H1 (cell line): ENCODE results near the gene MMP11. TPM values are rescaled to one million over a fixed set of nuclear protein-coding genes. Genes with fewer than 3 reads are reported as not detected.

Experiments used
- CTCF ChIA-PET: fragments of 300-600 bp; sonication (Branson Sonifier 250); formaldehyde crosslinking; loops from one replicate; lab custom pipeline; 2021; ENCODE audit not compliant: partially characterized antibody; lab: Charles Lee
- POLR2A ChIA-PET: fragments of 300-600 bp; sonication (Branson Sonifier 250); formaldehyde crosslinking; loops from one replicate; lab custom pipeline; 2021; ENCODE audit warnings: inconsistent platforms; ENCODE audit not compliant: partially characterized antibody; lab: Charles Lee
- DNase-seq, 2 experiments: peaks; one replicate each; pipeline versions ENCODE4 v3.0.0 to v3.0.0-alpha.2; 2010 to 2022; ENCODE audit warnings: low spot score in 2 of 2, low read depth in 1 of 2, mixed read lengths in 1 of 2
- FAIRE-seq: peaks from 2 replicates; lab custom pipeline; 2011; peaks lifted over from hg19 to GRCh38; lab: Jason Lieb, UNC
- H2AFZ ChIP-seq: 2 replicates; pipeline ENCODE4 v1.8.1; 2012; ENCODE audit warnings: low read length, inconsistent platforms
- H2AK5ac ChIP-seq: 2 replicates; pipeline ENCODE4 v1.6.1; 2013; ENCODE audit warnings: low read depth, low read length
- H2BK120ac ChIP-seq: replicated peaks from 2 replicates; pipeline ENCODE3; 2013; ENCODE audit warnings: low read depth, low read length, inconsistent platforms
- H2BK12ac ChIP-seq: 2 replicates; pipeline ENCODE4 v1.6.1; 2013; ENCODE audit warnings: low read depth, low read length
- H2BK15ac ChIP-seq: 2 replicates; pipeline ENCODE4 v1.6.1; 2013; ENCODE audit warnings: low read length
- H2BK20ac ChIP-seq: 2 replicates; pipeline ENCODE4 v1.6.1; 2013; ENCODE audit warnings: low read length
- H2BK5ac ChIP-seq: 2 replicates; pipeline ENCODE4 v1.6.1; 2013; ENCODE audit warnings: low read depth, low read length
- H3K14ac ChIP-seq: 2 replicates; pipeline ENCODE4 v1.6.1; 2013; ENCODE audit warnings: inconsistent platforms; ENCODE audit not compliant: insufficient read length
- H3K18ac ChIP-seq: 2 replicates; pipeline ENCODE4 v1.6.1; 2013; ENCODE audit warnings: low read length; ENCODE audit errors: extremely low read depth
- H3K23ac ChIP-seq: 2 replicates; pipeline ENCODE4 v1.6.1; 2013; ENCODE audit warnings: inconsistent platforms; ENCODE audit not compliant: insufficient read length
- H3K23me2 ChIP-seq: 2 replicates; pipeline ENCODE4 v1.6.1; 2013; ENCODE audit warnings: low read depth, low read length
- H3K27ac ChIP-seq: 2 replicates; pipeline ENCODE4 v1.6.1; 2011; ENCODE audit warnings: low read depth, low read length, inconsistent platforms
- H3K27me3 ChIP-seq, 4 experiments: replicated peaks in 1 of 4; 1 replicate in 1 of 4; 2 replicates in 3 of 4; pipeline versions ENCODE4 v1.6.1 to v1.8.1; 2011 to 2013; ENCODE audit warnings: low read length in 3 of 4, mild to moderate bottlenecking in 3 of 4, inconsistent platforms in 2 of 4, mixed read lengths in 2 of 4, moderate library complexity in 1 of 4; ENCODE audit not compliant: control insufficient read depth in 3 of 4, insufficient read depth in 3 of 4; ENCODE audit errors: extremely low read depth in 1 of 4
- H3K36me3 ChIP-seq, 4 experiments: 2 replicates each; pipeline versions ENCODE4 v1.6.1 to v1.8.1; 2011 to 2013; ENCODE audit warnings: mild to moderate bottlenecking in 4 of 4, low read length in 3 of 4, moderate library complexity in 2 of 4, control low read depth in 1 of 4, inconsistent platforms in 1 of 4; ENCODE audit not compliant: insufficient read depth in 4 of 4, control insufficient read depth in 2 of 4
- H3K4ac ChIP-seq: replicated peaks from 2 replicates; pipeline ENCODE3; 2013; ENCODE audit warnings: low read length, low read depth, mixed read lengths, inconsistent platforms; ENCODE audit not compliant: insufficient read length
- H3K4me1 ChIP-seq, 4 experiments: replicated peaks in 1 of 4; 1 replicate in 1 of 4; 2 replicates in 3 of 4; pipeline versions ENCODE4 v1.6.1 to v1.8.1; 2011 to 2013; ENCODE audit warnings: low read length in 3 of 4, inconsistent platforms in 2 of 4, mixed read lengths in 1 of 4; ENCODE audit not compliant: insufficient read depth in 4 of 4, control insufficient read depth in 3 of 4
- H3K4me2 ChIP-seq, 2 experiments: 2 replicates each; pipeline versions ENCODE4 v1.6.1 to v1.8.1; 2011 to 2013; ENCODE audit warnings: low read depth in 2 of 2, low read length in 2 of 2, control low read depth in 1 of 2, inconsistent platforms in 1 of 2, mild to moderate bottlenecking in 1 of 2; ENCODE audit not compliant: insufficient read depth in 1 of 2
- H3K4me3 ChIP-seq, 4 experiments: fragments of 200-600, 300-600 bp in 1 of 4; sonication (generic), shearing (Covaris generic), sonication (Bioruptor Twin) in 1 of 4; 2 replicates each; pipeline versions ENCODE4 v1.5.1 to v1.8.1; 2011 to 2016; ENCODE audit warnings: low read length in 4 of 4, low read depth in 3 of 4, control low read depth in 2 of 4, inconsistent platforms in 2 of 4, mild to moderate bottlenecking in 2 of 4, mixed read lengths in 1 of 4, moderate library complexity in 1 of 4; ENCODE audit not compliant: insufficient read depth in 2 of 4; ENCODE audit errors: extremely low read depth in 1 of 4
- H3K56ac ChIP-seq: replicated peaks from 2 replicates; pipeline ENCODE3; 2013; ENCODE audit warnings: low read depth, mild to moderate bottlenecking, mixed read lengths, low read length, inconsistent platforms; ENCODE audit not compliant: insufficient read length
- H3K79me1 ChIP-seq: 2 replicates; pipeline ENCODE4 v1.6.1; 2013; ENCODE audit warnings: low read depth, low read length, control low read depth
- H3K79me2 ChIP-seq, 2 experiments: 2 replicates each; pipeline versions ENCODE4 v1.6.1 to v1.8.1; 2012 to 2013; ENCODE audit warnings: low read length in 2 of 2, mild to moderate bottlenecking in 2 of 2, inconsistent platforms in 1 of 2; ENCODE audit not compliant: insufficient read depth in 2 of 2, control insufficient read depth in 1 of 2
- H3K9ac ChIP-seq, 4 experiments: replicated peaks in 1 of 4; 1 replicate in 1 of 4; 2 replicates in 3 of 4; pipeline versions ENCODE4 v1.6.1 to v1.8.1; 2011 to 2013; ENCODE audit warnings: low read depth in 3 of 4, low read length in 3 of 4, control low read depth in 2 of 4, mild to moderate bottlenecking in 2 of 4, moderate library complexity in 2 of 4, inconsistent platforms in 1 of 4; ENCODE audit errors: extremely low read depth in 1 of 4
- H3K9me3 ChIP-seq, 2 experiments: 2 replicates each; pipeline versions ENCODE4 v1.6.1 to v1.8.1; 2012 to 2013; ENCODE audit warnings: mild to moderate bottlenecking in 2 of 2, moderate library complexity in 2 of 2, control low read depth in 1 of 2, inconsistent platforms in 1 of 2, low read depth in 1 of 2, low read length in 1 of 2, mixed read lengths in 1 of 2; ENCODE audit not compliant: insufficient read depth in 2 of 2
- H4K20me1 ChIP-seq, 2 experiments: replicated peaks in 1 of 2; 2 replicates each; pipeline versions ENCODE3 to v1.8.1; 2011 to 2013; ENCODE audit warnings: inconsistent platforms in 2 of 2, low read length in 2 of 2, mild to moderate bottlenecking in 1 of 2; ENCODE audit not compliant: insufficient read depth in 2 of 2, control insufficient read depth in 1 of 2
- H4K5ac ChIP-seq: 2 replicates; pipeline ENCODE4 v1.6.1; 2013; ENCODE audit warnings: low read length, low read depth, mixed read lengths, inconsistent platforms; ENCODE audit not compliant: insufficient read length
- H4K8ac ChIP-seq: 2 replicates; pipeline ENCODE4 v1.8.0; 2013; ENCODE audit warnings: mild to moderate bottlenecking, moderate library complexity, low read length, inconsistent platforms; ENCODE audit not compliant: insufficient read depth; ENCODE audit errors: extremely low read depth
- H4K91ac ChIP-seq: replicated peaks from 2 replicates; pipeline ENCODE3; 2013; ENCODE audit warnings: low read length, mixed read lengths, inconsistent platforms; ENCODE audit not compliant: insufficient read length
- CHD1 ChIP-seq: IDR thresholded peaks from 2 replicates; pipeline ENCODE4 v1.6.1; 2012; ENCODE audit warnings: low read depth, low read length, improper control_type of control experiment
- WGBS, 2 experiments: shearing (Covaris generic) in 1 of 2; methylation state at CpG; one replicate each; pipeline versions ENCODE4 v1.1.6 to v1.1.7; 2013 to 2015; ENCODE audit warnings: low lambda C conversion rate in 2 of 2, mixed read lengths in 2 of 2, inconsistent platforms in 1 of 2, low coverage in 1 of 2, missing lambda C conversion rate in 1 of 2; ENCODE audit not compliant: insufficient replicate concordance in 2 of 2, insufficient coverage in 1 of 2, insufficient read length in 1 of 2; ENCODE audit errors: extremely low coverage in 1 of 2, missing lambda C conversion rate in 1 of 2; 5-methylcytosine and 5-hydroxymethylcytosine counted together
- polyA plus RNA-seq, 7 experiments: library from polyadenylated mRNA; depleted of rRNA in 3 of 7; stranded (reverse) in 5 of 7; unstranded in 2 of 7; fragments of >200 nt in 5 of 7; fragments of 200-250 nt in 2 of 7; gene quantifications; 1 replicate in 5 of 7; 2 replicates in 1 of 7; 4 replicates in 1 of 7; pipeline versions ENCODE4 v1.2.1 to v1.2.3, GENCODE V29; 2011 to 2013; ENCODE audit warnings: missing spikeins in 2 of 7, mixed read lengths in 2 of 7
- total RNA-seq: library from RNA; stranded (reverse); fragmentation: NEBNext Ultra II Directional; extraction: Animal tissue kit (Norgen Biotek cat#: 25700); gene quantifications from 2 replicates; pipeline ENCODE4 v1.2.1, GENCODE V29; 2021
- TF ChIP-seq, protein P1 (sequence below), 3 experiments: IDR thresholded peaks; 1 replicate in 2 of 3; 2 replicates in 1 of 3; pipeline versions ENCODE4 v1.5.1 to v1.6.1; 2011; ENCODE audit warnings: low read length in 3 of 3, mild to moderate bottlenecking in 3 of 3, inconsistent platforms in 2 of 3, low read depth in 1 of 3, moderate library complexity in 1 of 3; ENCODE audit not compliant: insufficient read depth in 1 of 3; ENCODE audit errors: control extremely low read depth in 1 of 3
- TF ChIP-seq, protein P2 (sequence below): IDR thresholded peaks from 2 replicates; pipeline ENCODE4 v1.6.1; 2012; ENCODE audit warnings: inconsistent platforms
- TF ChIP-seq, protein P3 (sequence below): IDR thresholded peaks from 2 replicates; pipeline ENCODE4 v1.6.1; 2011; ENCODE audit warnings: low read length, improper control_type of control experiment

MMP11 gene
- total and polyA plus RNA-seq, 2 of the 8 experiments (the other 6 are each of a cell fraction or from before 2014, with no cell fraction given): 10.2 to 18.3 TPM

DNA sequence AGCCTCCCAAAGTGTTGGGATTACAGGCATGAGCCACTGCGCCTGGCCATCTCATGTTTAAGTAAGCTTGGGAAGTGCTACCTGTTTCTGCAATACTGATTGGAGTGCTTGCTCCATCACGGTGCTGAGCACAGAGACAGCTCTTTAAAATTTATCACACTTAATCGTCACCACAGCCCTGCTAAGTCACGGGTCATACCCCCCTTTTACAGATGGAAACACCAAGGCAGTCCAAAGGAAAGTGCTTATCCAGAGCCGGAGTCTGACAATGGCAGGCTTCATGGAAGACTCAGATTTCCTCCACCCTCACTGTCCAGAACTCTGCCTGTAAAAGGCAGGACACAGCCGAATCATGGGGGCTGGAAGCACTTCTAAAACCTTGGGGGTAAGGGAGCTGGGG is 12.6 kb upstream of the MMP11 start:
- peaks cover 0 to 18% (median 14%) of the 10 kb centered on the region in 4 experiments; a peak in 5 of 7 replicates for H3K4me1 ChIP-seq
- H3K18ac ChIP-seq: no peak overlapping the region; the same call in 1 of the 2 replicates
- H3K14ac ChIP-seq: no peak overlapping the region
- DNase-seq: no peak
- H4K91ac ChIP-seq: no peak overlapping the region
- no peak overlapping the region for H3K4me2 ChIP-seq
- H3K36me3 ChIP-seq: no peaks in the 10 kb centered on the region
- H3K79me2 ChIP-seq: no peaks in the 10 kb centered on the region
- peaks cover 0 to 7% of the 10 kb centered on the region in 2 experiments for H4K20me1 ChIP-seq
- no peak for FAIRE-seq
- H3K9me3 ChIP-seq: no peaks in the 10 kb centered on the region
- no peak overlapping the region for H2BK15ac ChIP-seq
- H3K4ac ChIP-seq: no peak overlapping the region
- H4K8ac ChIP-seq: no peak overlapping the region; the same call in 1 of the 2 replicates
- ChIA-PET CTCF (interaction anchor here (0.7 to 2.0 kb wide), 3 partner anchors 11 to 582 kb away, joined by 3 to 4 read pairs (median 4); no protein-coding TSS in a partner anchor), POLR2A (interaction anchor here (1.1 to 1.6 kb wide), 3 partner anchors 12 to 89 kb away, joined by 3 to 4 read pairs (median 3); partner anchors contain the start of gene MMP11)
- H2AFZ ChIP-seq: no peak overlapping the region
- no peak overlapping the region for H2BK120ac ChIP-seq
- H3K23ac ChIP-seq: no peak overlapping the region
- H2BK12ac ChIP-seq: no peak overlapping the region
- H3K4me3 ChIP-seq: no peak overlapping the region
- H3K9ac ChIP-seq: no peak overlapping the region
- peaks cover 0 to 3% (median 1%) of the 10 kb centered on the region in 4 experiments; a peak in 3 of 7 replicates for H3K27me3 ChIP-seq
- WGBS, 2 experiments: 86% methylated on average over 6 of the region's 6 CpGs; no CpG with 5 or more reads in 1 of the 2 experiments
- H3K23me2 ChIP-seq: peaks cover 5% of the 10 kb centered on the region; the same call in 1 of the 2 replicates
- H3K27ac ChIP-seq: no peak overlapping the region
- TF ChIP-seq, protein P1, sequence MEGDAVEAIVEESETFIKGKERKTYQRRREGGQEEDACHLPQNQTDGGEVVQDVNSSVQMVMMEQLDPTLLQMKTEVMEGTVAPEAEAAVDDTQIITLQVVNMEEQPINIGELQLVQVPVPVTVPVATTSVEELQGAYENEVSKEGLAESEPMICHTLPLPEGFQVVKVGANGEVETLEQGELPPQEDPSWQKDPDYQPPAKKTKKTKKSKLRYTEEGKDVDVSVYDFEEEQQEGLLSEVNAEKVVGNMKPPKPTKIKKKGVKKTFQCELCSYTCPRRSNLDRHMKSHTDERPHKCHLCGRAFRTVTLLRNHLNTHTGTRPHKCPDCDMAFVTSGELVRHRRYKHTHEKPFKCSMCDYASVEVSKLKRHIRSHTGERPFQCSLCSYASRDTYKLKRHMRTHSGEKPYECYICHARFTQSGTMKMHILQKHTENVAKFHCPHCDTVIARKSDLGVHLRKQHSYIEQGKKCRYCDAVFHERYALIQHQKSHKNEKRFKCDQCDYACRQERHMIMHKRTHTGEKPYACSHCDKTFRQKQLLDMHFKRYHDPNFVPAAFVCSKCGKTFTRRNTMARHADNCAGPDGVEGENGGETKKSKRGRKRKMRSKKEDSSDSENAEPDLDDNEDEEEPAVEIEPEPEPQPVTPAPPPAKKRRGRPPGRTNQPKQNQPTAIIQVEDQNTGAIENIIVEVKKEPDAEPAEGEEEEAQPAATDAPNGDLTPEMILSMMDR (IDR thresholded peaks at IDR 0.05; ENCODE audit: control extremely low read depth in 1 of 3, insufficient read depth in 1 of 3, low read depth in 1 of 3, low read length in 3 of 3): no peak
- TF ChIP-seq, protein P2, sequence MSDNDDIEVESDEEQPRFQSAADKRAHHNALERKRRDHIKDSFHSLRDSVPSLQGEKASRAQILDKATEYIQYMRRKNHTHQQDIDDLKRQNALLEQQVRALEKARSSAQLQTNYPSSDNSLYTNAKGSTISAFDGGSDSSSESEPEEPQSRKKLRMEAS: no peak
- no peak for TF ChIP-seq CHD1
- TF ChIP-seq, protein P3, sequence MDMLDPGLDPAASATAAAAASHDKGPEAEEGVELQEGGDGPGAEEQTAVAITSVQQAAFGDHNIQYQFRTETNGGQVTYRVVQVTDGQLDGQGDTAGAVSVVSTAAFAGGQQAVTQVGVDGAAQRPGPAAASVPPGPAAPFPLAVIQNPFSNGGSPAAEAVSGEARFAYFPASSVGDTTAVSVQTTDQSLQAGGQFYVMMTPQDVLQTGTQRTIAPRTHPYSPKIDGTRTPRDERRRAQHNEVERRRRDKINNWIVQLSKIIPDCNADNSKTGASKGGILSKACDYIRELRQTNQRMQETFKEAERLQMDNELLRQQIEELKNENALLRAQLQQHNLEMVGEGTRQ: no peak
- H4K5ac ChIP-seq: no peak overlapping the region
- no peak overlapping the region for H2AK5ac ChIP-seq
- H2BK20ac ChIP-seq: no peak overlapping the region
- H2BK5ac ChIP-seq: no peak overlapping the region
- H3K56ac ChIP-seq: no peak overlapping the region
- no peaks in the 10 kb centered on the region for H3K79me1 ChIP-seq
